K562 (cell line): ENCODE measurements around the gene DCTD. TPM values are rescaled to one million over a fixed set of nuclear protein-coding genes. Genes with fewer than 3 reads are reported as not detected.
A peak's percentile ranks its signal among the peaks of the same experiment; 100 is the strongest.

ENCODE experiments used
- ATAC-seq: fragments of 200-7000 bp; cut with Tn5 transposase; 3 replicates; pipeline ENCODE4 v1.9.1; 2020; ENCODE audit warnings: moderate library complexity
- BruUV-seq: library from RNA; stranded (reverse); fragments of 400-500 nt; replicated peaks from 2 replicates; lab custom pipeline; 2021; lab: Mats Ljungman, UMichigan
- CTCF ChIA-PET: fragments of 300-600 bp; formaldehyde crosslinking; extraction: SDS; loops from one replicate; lab custom pipeline; 2021; ENCODE audit warnings: low intra/inter-chr PET ratio; lab: Yijun Ruan, JAX
- POLR2A ChIA-PET: fragments of 300-600, 350-650 bp; sonication (Branson Sonifier 250); formaldehyde crosslinking; extraction: SDS; loops from one replicate; lab custom pipeline; 2021; ENCODE audit warnings: antibody characterized with exemption, inconsistent platforms; lab: Yijun Ruan, JAX
- DNase-seq, 4 experiments: peaks; one replicate each; pipeline versions ENCODE4 v3.0.0 to v3.0.0-alpha.2; 2011 to 2018; ENCODE audit warnings: low spot score in 3 of 4, mixed read lengths in 3 of 4; ENCODE audit errors: extremely low read depth in 1 of 4
- FAIRE-seq: peaks from 2 replicates; lab custom pipeline; 2011; peaks lifted over from hg19 to GRCh38; lab: Jason Lieb, UNC
- H2AFZ ChIP-seq: 2 replicates; pipeline ENCODE4 v1.6.0; 2011; ENCODE audit warnings: low read depth, low read length, control low read depth, inconsistent platforms
- H3K27ac ChIP-seq: fragments of 200-600 bp; 3 replicates; pipeline ENCODE4 v1.8.0; 2011; ENCODE audit warnings: low read depth, mild to moderate bottlenecking, control low read depth, inconsistent platforms, low read length, moderate library complexity, mixed read lengths; ENCODE audit errors: extremely low read depth
- H3K27me3 ChIP-seq, 2 experiments: fragments of 300-600 bp in 1 of 2; 2 replicates in 1 of 2; 3 replicates in 1 of 2; pipeline versions ENCODE4 v1.6.0 to v1.8.0; 2011; ENCODE audit warnings: inconsistent platforms in 2 of 2, low read length in 2 of 2, mild to moderate bottlenecking in 1 of 2, mixed read lengths in 1 of 2, moderate library complexity in 1 of 2; ENCODE audit not compliant: control insufficient read depth in 2 of 2, insufficient read depth in 2 of 2
- H3K36me3 ChIP-seq: fragments of 300-600 bp; 3 replicates; pipeline ENCODE4 v1.8.0; 2011; ENCODE audit warnings: mild to moderate bottlenecking, low read length, inconsistent platforms; ENCODE audit not compliant: control insufficient read depth, insufficient read depth
- H3K4me1 ChIP-seq, 2 experiments: fragments of 200-600 bp in 1 of 2; replicated peaks in 1 of 2; 2 replicates in 1 of 2; 3 replicates in 1 of 2; pipeline versions ENCODE4 v1.5.1 to v1.8.0; 2011; ENCODE audit warnings: inconsistent platforms in 2 of 2, low read length in 2 of 2, mild to moderate bottlenecking in 1 of 2, mixed read lengths in 1 of 2, moderate library complexity in 1 of 2; ENCODE audit not compliant: control insufficient read depth in 2 of 2, insufficient read depth in 2 of 2
- H3K4me2 ChIP-seq: 2 replicates; pipeline ENCODE4 v1.6.1; 2011; ENCODE audit warnings: low read length, control low read depth, inconsistent platforms, mixed read lengths; ENCODE audit not compliant: insufficient read depth
- H3K4me3 ChIP-seq: fragments of 200-600 bp; sonication (generic), shearing (Covaris generic); 2 replicates; pipeline ENCODE4 v1.5.1; 2016; ENCODE audit warnings: control low read depth, inconsistent platforms
- H3K79me2 ChIP-seq: fragments of 200-600 bp; 3 replicates; pipeline ENCODE4 v1.8.0; 2011; ENCODE audit warnings: low read length, inconsistent platforms; ENCODE audit not compliant: control insufficient read depth, insufficient read depth
- H3K9ac ChIP-seq, 2 experiments: 2 replicates each; pipeline versions ENCODE4 v1.6.0 to v1.6.1; 2011; ENCODE audit warnings: low read depth in 2 of 2, low read length in 2 of 2, control low read depth in 1 of 2, inconsistent platforms in 1 of 2, mild to moderate bottlenecking in 1 of 2, mixed read lengths in 1 of 2; ENCODE audit not compliant: insufficient read depth in 1 of 2
- H3K9me1 ChIP-seq: one replicate; pipeline ENCODE4 v1.6.0; 2011; ENCODE audit warnings: inconsistent platforms, mild to moderate bottlenecking, low read length, moderate library complexity; ENCODE audit not compliant: control insufficient read depth, insufficient read depth
- H3K9me3 ChIP-seq: replicated peaks from 2 replicates; pipeline ENCODE4 v1.5.1; 2011; ENCODE audit warnings: low read depth, low read length, inconsistent platforms; ENCODE audit not compliant: control insufficient read depth, insufficient read depth
- H4K20me1 ChIP-seq: replicated peaks from 2 replicates; pipeline ENCODE4 v1.6.1; 2011; ENCODE audit warnings: low read length, inconsistent platforms, mixed read lengths; ENCODE audit not compliant: control insufficient read depth, insufficient read depth
- CC2D1A ChIP-seq: fragments of 450-650 bp; IDR thresholded peaks from 2 replicates; pipeline ENCODE4 v1.6.1; 2017; ENCODE audit warnings: mild to moderate bottlenecking
- CREM ChIP-seq: IDR thresholded peaks from 2 replicates; pipeline ENCODE4 v1.6.1; 2014; ENCODE audit warnings: antibody characterized with exemption, low read depth
- GABPB1 ChIP-seq: sonication (generic); formaldehyde crosslinking; IDR thresholded peaks from 2 replicates; pipeline ENCODE4 v1.8.0; 2022; ENCODE audit warnings: mild to moderate bottlenecking, missing genetic modification reagents
- HLTF ChIP-seq: fragments of 450-650 bp; IDR thresholded peaks from 2 replicates; pipeline ENCODE4 v1.6.1; 2016
- HMG20A ChIP-seq: fragments of 450-650 bp; formaldehyde crosslinking; conservative IDR thresholded peaks from 2 replicates; pipeline ENCODE4 v1.4.0; 2020; ENCODE audit warnings: mild to moderate bottlenecking, mixed read lengths
- NCOA6 ChIP-seq: fragments of 450-650 bp; IDR thresholded peaks from 2 replicates; pipeline ENCODE4 v1.6.1; 2017; ENCODE audit warnings: mild to moderate bottlenecking
- POLR2A ChIP-seq: fragments of 450-650 bp; conservative IDR thresholded peaks from 2 replicates; pipeline ENCODE4 v1.6.1; 2016
- RAD21 ChIP-seq, 2 experiments: fragments of 250-450 bp in 1 of 2; fragments of 450-650 bp in 1 of 2; sonication (Bioruptor Pico) in 1 of 2; formaldehyde crosslinking in 1 of 2; IDR thresholded peaks in 1 of 2; conservative IDR thresholded peaks in 1 of 2; 2 replicates each; pipeline versions ENCODE4 v1.4.0 to v1.8.0; 2020 to 2022; ENCODE audit warnings: mild to moderate bottlenecking in 2 of 2, moderate library complexity in 1 of 2
- RFX1 ChIP-seq: fragments of 450-650 bp; IDR thresholded peaks from 2 replicates; pipeline ENCODE4 v1.6.1; 2016; ENCODE audit warnings: mild to moderate bottlenecking, moderate library complexity
- RFX7 ChIP-seq: fragments of 250-450 bp; sonication (Bioruptor Pico); IDR thresholded peaks from 2 replicates; pipeline ENCODE4 v1.5.1; 2021; ENCODE audit warnings: mild to moderate bottlenecking
- SNIP1 ChIP-seq: fragments of 450-650 bp; IDR thresholded peaks from 2 replicates; pipeline ENCODE4 v1.7.1; 2017; ENCODE audit warnings: low read depth, mild to moderate bottlenecking
- SUPT5H ChIP-seq: fragments of 450-650 bp; IDR thresholded peaks from 2 replicates; pipeline ENCODE4 v1.6.1; 2016
- TAF7 ChIP-seq: fragments of 450-650 bp; IDR thresholded peaks from 2 replicates; pipeline ENCODE4 v1.6.1; 2016; ENCODE audit warnings: missing genetic modification characterization, missing compliant biosample characterization
- TCF7 ChIP-seq: sonication (generic); IDR thresholded peaks from 2 replicates; pipeline ENCODE4 v1.6.1; 2016; ENCODE audit warnings: antibody characterized with exemption, borderline replicate concordance
- ZNF644 ChIP-seq: fragments of 200-800 bp; sonication (Bioruptor generic); IDR thresholded peaks from 2 replicates; pipeline ENCODE4 v1.6.1; 2016; ENCODE audit warnings: low read depth, missing genetic modification characterization, missing compliant biosample characterization
- ZNF766 ChIP-seq: fragments of 200-800 bp; sonication (Bioruptor generic); conservative IDR thresholded peaks from 2 replicates; pipeline ENCODE4 v1.6.1; 2016; ENCODE audit warnings: missing genetic modification characterization, missing compliant biosample characterization
- whole genome bisulfite sequencing: fragments of 100-300 bp; shearing (Covaris generic); methylation state at CpG from one replicate; pipeline ENCODE4 v1.1.6; 2016; ENCODE audit warnings: low coverage, mixed read lengths; ENCODE audit not compliant: insufficient coverage; ENCODE audit errors: missing lambda C conversion rate; 5-methylcytosine and 5-hydroxymethylcytosine counted together
- in situ Hi-C: fragments of 300-500 bp; cut with MboI; formaldehyde crosslinking; loops from 4 replicates; pipeline ENCODE4 v1.15.0; 2018; ENCODE audit warnings: inconsistent platforms, mixed read lengths
- intact Hi-C: fragments of 100-400 bp; cut with micrococcal nuclease; formaldehyde crosslinking; loops from 2 replicates; pipeline ENCODE4 v1.14.2; 2022
- polyA plus RNA-seq, 8 experiments: library from polyadenylated mRNA; depleted of rRNA in 4 of 8; stranded (reverse) in 5 of 8; unstranded in 3 of 8; fragments of >200 nt; fragmentation: Nextera tagmentation in 2 of 8; fragmentation: Illumina TruSeq in 1 of 8; extraction: Ambion mirVana in 2 of 8; extraction: Trizol in 1 of 8; gene quantifications; 2 replicates each; pipeline versions ENCODE4 v1.2.1 to v1.2.3, GENCODE V29; 2011 to 2014; ENCODE audit warnings: inconsistent platforms in 1 of 8, missing spikeins in 1 of 8
- total RNA-seq, 7 experiments: library from RNA; depleted of rRNA in 6 of 7; stranded (reverse); fragments of >200 nt in 6 of 7; fragmentation: Illumina TruSeq in 2 of 7; extraction: Trizol in 2 of 7; gene quantifications; 2 replicates each; pipeline versions ENCODE4 v1.2.1 to v1.2.3, GENCODE V29; 2011 to 2021; ENCODE audit warnings: low replicate concordance in 1 of 7
- TF ChIP-seq, protein P1 (sequence below): sonication (generic); formaldehyde crosslinking; IDR thresholded peaks from 2 replicates; pipeline ENCODE4 v1.8.1; 2022; ENCODE audit warnings: missing genetic modification reagents
- TF ChIP-seq, protein P2 (sequence below): fragments of 200-400 bp; formaldehyde crosslinking; IDR thresholded peaks from 2 replicates; pipeline ENCODE4 v1.6.1; 2017; ENCODE audit warnings: mild to moderate bottlenecking, low read depth, low read length, moderate library complexity
- TF ChIP-seq, protein P3 (sequence below): fragments of 250-450 bp; sonication (Bioruptor Pico); IDR thresholded peaks from 2 replicates; pipeline ENCODE4 v1.9.0; 2021; ENCODE audit warnings: mild to moderate bottlenecking, inconsistent platforms

Gene DCTD
- total and polyA plus RNA-seq, 9 of the 15 experiments (the other 6 are each of a cell fraction or from before 2014, with no cell fraction given) = 38.7 to 114 (median 76.5) TPM

DNA sequence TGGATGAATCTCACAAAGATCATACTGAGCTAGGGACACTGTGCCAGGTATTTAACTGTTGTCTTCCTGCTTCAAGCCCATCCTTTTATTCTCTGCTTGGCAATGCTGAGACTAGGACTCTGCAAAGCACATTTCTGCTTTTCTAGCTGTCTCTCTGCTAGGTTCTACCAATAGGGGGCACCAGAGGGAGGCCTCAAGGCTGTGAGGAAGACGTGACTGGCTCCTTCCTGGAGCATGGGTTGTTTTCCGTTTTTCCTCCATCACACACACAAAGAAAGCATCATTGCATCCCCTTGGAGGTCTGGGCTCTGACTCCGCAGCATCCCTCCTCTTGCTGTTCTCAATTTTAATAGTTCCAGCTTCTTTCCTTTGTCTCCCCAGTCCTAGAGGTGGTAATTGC lies 10.9 kb upstream of the DCTD start:
- H3K9ac ChIP-seq = no peak overlapping the region
- H3K27ac ChIP-seq = no peak overlapping the region
- FAIRE-seq (no peak), ATAC-seq (no peak), DNase-seq (peak in 1 of 4 experiments; percentile 46)
- H3K9me1 ChIP-seq = no peaks in the 10 kb centered on the region
- H3K4me3 ChIP-seq = no peak overlapping the region
- no peak overlapping the region for H3K4me2 ChIP-seq
- no peaks in the 10 kb centered on the region for H4K20me1 ChIP-seq
- peaks cover 0 to 3% of the 10 kb centered on the region in 2 experiments; a peak in 1 of 5 replicates for H3K4me1 ChIP-seq
- 29% methylated on average over 3 of the region's 3 CpGs for WGBS
- CTCF ChIA-PET = no interaction called here
- no TSS peak for BruUV-seq
- H3K27me3 ChIP-seq = peaks cover 0 to 2% of the 10 kb centered on the region in 2 experiments; a peak in 1 of 5 replicates
- no peaks in the 10 kb centered on the region for H3K36me3 ChIP-seq
- H3K79me2 ChIP-seq = no peaks in the 10 kb centered on the region
- in situ Hi-C loops = no loop called here
- H3K9me3 ChIP-seq = no peaks in the 10 kb centered on the region
- POLR2A ChIA-PET = interaction anchor here (1.2 kb wide), 1 partner anchor 313 kb away, joined by 6 read pairs; no protein-coding TSS in a partner anchor
- intact Hi-C loops = loop anchor here (5.0 kb wide), 2 partner anchors 121 to 276 kb away; no protein-coding TSS in a partner anchor
- H2AFZ ChIP-seq = no peak overlapping the region
- no peak for TF ChIP-seq POLR2A
- TF ChIP-seq CC2D1A = no peak
- TF ChIP-seq, protein P1, sequence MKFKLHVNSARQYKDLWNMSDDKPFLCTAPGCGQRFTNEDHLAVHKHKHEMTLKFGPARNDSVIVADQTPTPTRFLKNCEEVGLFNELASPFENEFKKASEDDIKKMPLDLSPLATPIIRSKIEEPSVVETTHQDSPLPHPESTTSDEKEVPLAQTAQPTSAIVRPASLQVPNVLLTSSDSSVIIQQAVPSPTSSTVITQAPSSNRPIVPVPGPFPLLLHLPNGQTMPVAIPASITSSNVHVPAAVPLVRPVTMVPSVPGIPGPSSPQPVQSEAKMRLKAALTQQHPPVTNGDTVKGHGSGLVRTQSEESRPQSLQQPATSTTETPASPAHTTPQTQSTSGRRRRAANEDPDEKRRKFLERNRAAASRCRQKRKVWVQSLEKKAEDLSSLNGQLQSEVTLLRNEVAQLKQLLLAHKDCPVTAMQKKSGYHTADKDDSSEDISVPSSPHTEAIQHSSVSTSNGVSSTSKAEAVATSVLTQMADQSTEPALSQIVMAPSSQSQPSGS (CRISPR knock-in tag) = no peak
- peak in 1 of 2 experiments; percentile 12; a peak in 1 of 4 replicates for TF ChIP-seq RAD21 (CRISPR knock-in tag; conservative IDR thresholded peaks at IDR 0.05 in 1 of 2, IDR thresholded peaks at IDR 0.05 in 1 of 2)
- TF ChIP-seq TAF7 = no peak
- TF ChIP-seq TCF7 = no peak
- TF ChIP-seq, protein P2, sequence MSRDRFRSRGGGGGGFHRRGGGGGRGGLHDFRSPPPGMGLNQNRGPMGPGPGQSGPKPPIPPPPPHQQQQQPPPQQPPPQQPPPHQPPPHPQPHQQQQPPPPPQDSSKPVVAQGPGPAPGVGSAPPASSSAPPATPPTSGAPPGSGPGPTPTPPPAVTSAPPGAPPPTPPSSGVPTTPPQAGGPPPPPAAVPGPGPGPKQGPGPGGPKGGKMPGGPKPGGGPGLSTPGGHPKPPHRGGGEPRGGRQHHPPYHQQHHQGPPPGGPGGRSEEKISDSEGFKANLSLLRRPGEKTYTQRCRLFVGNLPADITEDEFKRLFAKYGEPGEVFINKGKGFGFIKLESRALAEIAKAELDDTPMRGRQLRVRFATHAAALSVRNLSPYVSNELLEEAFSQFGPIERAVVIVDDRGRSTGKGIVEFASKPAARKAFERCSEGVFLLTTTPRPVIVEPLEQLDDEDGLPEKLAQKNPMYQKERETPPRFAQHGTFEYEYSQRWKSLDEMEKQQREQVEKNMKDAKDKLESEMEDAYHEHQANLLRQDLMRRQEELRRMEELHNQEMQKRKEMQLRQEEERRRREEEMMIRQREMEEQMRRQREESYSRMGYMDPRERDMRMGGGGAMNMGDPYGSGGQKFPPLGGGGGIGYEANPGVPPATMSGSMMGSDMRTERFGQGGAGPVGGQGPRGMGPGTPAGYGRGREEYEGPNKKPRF = no peak
- no peak for TF ChIP-seq RFX7 (CRISPR knock-in tag)
- TF ChIP-seq ZNF644 (tag) = no peak
- no peak for TF ChIP-seq ZNF766 (CRISPR knock-in tag)
- TF ChIP-seq HMG20A = no peak
- no peak for TF ChIP-seq NCOA6
- TF ChIP-seq CREM = no peak
- no peak for TF ChIP-seq SUPT5H
- TF ChIP-seq SNIP1 = no peak
- no peak for TF ChIP-seq GABPB1 (CRISPR knock-in tag)
- TF ChIP-seq HLTF = no peak
- TF ChIP-seq, protein P3, sequence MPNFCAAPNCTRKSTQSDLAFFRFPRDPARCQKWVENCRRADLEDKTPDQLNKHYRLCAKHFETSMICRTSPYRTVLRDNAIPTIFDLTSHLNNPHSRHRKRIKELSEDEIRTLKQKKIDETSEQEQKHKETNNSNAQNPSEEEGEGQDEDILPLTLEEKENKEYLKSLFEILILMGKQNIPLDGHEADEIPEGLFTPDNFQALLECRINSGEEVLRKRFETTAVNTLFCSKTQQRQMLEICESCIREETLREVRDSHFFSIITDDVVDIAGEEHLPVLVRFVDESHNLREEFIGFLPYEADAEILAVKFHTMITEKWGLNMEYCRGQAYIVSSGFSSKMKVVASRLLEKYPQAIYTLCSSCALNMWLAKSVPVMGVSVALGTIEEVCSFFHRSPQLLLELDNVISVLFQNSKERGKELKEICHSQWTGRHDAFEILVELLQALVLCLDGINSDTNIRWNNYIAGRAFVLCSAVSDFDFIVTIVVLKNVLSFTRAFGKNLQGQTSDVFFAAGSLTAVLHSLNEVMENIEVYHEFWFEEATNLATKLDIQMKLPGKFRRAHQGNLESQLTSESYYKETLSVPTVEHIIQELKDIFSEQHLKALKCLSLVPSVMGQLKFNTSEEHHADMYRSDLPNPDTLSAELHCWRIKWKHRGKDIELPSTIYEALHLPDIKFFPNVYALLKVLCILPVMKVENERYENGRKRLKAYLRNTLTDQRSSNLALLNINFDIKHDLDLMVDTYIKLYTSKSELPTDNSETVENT (CRISPR knock-in tag) = no peak
- TF ChIP-seq RFX1 = no peak
